GM19372 (cell line): ENCODE data around the gene IPP.
"Not testable (repeated sequence)": the region's sequence is repeated elsewhere in the genome, so short reads cannot be mapped to it uniquely, and the experiment has no call there.

Experiments
- ATAC-seq: cut with Tn5 transposase; IDR thresholded peaks from one replicate; pipeline ENCODE4 v1.9.1; 2021; ENCODE audit warnings: mild to moderate bottlenecking, low read depth, moderate library complexity; ENCODE audit not compliant: unreplicated experiment

Gene IPP

DNA sequence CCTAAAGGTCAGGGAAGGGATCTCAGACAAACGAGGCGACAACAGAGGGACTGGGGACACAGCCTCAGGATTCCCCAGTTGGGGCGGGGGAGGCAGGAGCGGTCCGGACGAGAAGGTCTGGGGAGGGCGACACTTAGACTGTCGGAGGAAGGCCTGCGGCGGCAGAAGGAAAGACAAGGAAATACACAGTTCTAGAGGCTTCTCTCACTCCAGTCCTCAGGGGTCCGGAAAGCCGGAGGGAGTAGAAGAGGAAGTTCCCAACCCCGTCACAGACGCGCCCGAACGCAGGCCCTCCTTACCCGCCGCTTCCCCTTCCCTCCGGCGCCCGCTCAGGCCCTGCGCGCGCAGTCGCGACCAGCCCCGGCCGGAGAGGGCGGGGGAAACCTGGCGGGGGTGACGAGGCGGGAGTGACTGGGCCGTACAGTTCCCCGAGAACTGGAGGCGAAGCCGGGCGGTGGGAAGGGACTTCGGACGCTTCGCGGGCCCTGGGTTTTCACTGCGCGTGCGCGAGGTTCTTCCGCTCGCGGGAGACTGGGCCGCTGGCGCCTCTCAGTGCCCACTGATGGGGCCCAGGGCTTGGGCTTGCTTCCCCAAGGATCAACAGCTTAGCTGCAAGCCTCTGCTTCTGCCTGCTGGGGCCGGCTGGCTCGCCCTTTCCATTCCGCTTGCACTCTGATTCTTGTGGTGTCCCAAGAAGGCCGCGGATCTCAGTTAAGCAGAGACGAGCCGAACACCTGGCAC, at the start of gene IPP:
Gene IPP (minus strand): TSS at position 356 of the 741 bp plus-strand sequence. CDS start 4,242 bp downstream, outside the sequence.
- ATAC-seq: peak; percentile 94

DNA sequence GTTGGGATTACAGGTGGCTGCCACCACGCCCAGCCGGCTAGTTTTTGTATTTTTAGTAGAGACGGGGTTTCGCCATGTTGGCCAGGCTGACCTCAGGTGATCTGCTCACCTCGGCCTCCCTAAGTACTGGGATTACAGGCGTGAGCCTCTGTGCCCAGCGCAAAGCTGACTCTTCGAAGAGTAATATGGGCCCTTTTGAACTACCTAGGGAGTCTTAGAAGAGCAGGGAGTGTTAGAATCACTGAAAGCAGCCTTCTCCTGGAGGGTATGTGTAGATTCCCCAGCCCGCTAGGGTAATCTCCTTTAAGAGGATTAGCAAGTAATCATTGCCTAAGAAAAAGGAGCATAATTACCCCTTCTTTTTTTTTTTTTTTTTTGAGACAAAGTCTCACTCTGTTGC, 46.5 kb upstream of the IPP start:
- ATAC-seq: no peak

GRCh38 chr1:45796381-45796780, 45.9 kb upstream of the IPP start:
- no peak for ATAC-seq

GRCh38 chr1:45793942-45794604, 43.6 kb upstream of the IPP start:
- no peak for ATAC-seq

GRCh38 chr1:45792744-45793143, 42.3 kb upstream of the IPP start:
- no peak for ATAC-seq

DNA sequence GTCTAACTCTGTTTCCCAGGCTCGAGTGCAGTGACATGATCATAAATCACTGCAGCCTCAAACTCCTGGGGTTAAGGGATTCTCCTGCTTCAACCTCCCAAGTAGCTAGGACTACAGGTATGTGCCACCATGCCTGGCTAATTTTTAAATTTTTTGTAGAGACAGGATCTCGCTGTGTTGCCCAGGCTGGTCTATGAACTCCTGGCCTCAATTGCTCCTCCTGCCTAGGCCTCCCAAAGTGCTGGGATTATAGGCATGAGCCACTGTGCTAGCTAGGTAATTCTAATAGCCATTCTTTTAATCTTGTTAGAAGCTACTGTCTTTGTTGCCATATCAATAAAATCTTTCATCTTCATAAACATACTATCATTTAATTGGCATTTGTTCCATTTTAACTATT, 39.1 kb upstream of the IPP start:
- ATAC-seq: no peak

DNA sequence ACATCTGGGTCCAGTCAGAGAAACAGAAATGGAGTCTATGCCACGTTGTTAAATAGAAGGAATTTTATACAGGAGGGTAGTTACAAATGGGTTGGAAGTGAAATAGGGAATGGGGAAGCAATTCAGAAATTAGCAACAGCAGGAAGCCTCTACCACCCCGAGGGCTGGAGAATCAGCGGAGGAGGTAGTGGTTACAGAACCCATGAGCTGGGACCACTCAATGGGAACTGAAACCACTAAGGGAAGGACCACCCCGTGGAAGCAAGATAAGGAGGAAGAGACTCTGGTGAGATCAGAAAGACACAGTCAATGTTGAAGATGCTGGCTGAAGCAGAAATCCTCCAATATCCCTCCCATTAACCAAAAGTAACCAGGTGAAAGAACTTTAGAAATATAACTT, 37.5 kb upstream of the IPP start:
- no peak for ATAC-seq

DNA sequence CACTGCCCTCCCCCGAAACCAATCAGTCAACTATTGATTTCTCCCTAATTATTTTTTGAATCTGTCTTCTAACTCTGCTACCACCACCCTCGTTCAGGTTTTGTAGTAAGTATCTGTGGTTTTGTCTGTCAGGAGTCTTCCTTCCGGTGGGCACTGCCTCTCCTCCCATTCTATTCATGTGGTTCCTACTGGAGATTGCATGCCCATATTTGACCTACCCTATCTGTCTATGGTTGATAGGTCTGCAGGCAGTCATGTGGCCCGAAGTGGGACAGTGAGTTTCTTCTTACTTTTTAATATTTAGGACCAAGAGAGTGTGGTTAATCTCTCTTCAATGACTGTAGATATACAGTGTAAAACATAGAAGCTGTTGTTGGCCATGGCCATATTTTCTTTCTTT, 35.1 kb upstream of the IPP start:
- ATAC-seq: no peak

DNA sequence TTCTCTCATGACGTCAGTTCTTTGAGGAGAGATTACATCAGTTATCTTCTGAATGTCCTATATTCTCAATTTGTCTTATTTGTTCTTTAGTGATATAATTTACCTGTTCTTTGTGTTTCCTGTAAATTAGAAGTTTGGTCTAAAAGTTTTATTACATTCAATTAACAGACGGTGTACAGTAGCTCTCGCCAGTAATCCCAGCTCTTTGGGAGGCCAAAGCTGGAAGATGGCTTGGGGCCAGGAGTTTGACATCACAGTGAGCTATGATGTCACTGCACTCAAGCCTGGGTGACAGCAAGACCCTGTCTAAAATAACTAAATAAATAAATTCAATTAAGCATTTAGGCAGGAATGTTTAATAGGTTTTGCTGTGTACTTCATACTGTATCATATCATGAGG, 25.3 kb upstream of the IPP start:
- no peak for ATAC-seq

GRCh38 chr1:45772971-45773370, 22.5 kb upstream of the IPP start:
- ATAC-seq: no peak

GRCh38 chr1:45769261-45769932, 18.9 kb upstream of the IPP start:
- no peak for ATAC-seq

DNA sequence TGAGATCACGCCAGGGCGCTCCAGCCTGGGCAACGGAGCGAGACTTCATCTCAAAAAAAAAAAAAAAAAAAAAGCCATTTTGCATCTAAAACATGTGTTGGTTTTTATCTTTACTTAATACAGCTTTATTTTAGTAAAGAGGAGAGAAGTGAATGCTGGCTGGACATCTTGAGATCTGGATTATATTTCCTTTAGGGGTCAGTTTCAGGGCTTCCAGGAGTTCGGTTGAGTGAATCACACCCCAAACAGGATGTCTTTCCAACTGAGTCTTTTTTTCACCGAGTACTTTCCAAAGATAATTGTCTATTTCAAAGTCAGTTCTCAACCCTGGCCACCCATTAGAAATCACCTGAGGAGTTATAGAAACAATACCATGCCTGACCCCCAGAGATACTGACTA, 16.6 kb upstream of the IPP start:
- no peak for ATAC-seq

- no peak for ATAC-seq
Measured at GRCh38 chr1:45765999-45766792, 15.7 kb upstream of the IPP start.

GRCh38 chr1:45762291-45762690, 11.8 kb upstream of the IPP start:
- no peak for ATAC-seq

DNA sequence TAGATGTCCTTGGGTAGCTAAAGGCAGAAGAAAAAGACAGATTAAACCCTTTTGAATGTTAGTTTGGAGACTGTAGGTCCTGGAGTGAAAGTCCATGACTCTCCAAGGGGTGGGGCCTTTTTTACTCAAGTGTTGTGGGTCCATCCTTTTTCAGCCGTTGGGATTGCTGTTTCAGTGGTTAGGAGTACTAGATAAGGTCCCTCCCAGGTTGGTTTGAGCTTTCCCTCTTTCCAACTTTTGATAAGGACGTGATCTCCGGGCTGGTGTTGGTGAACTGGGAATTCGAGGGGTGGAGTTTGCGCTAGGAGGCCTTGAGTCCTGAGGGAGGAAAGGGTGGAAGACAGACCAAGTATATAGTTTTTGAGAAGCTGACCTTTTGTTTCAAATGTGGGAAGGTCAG, 5.2 kb upstream of the IPP start:
- ATAC-seq: no peak

DNA sequence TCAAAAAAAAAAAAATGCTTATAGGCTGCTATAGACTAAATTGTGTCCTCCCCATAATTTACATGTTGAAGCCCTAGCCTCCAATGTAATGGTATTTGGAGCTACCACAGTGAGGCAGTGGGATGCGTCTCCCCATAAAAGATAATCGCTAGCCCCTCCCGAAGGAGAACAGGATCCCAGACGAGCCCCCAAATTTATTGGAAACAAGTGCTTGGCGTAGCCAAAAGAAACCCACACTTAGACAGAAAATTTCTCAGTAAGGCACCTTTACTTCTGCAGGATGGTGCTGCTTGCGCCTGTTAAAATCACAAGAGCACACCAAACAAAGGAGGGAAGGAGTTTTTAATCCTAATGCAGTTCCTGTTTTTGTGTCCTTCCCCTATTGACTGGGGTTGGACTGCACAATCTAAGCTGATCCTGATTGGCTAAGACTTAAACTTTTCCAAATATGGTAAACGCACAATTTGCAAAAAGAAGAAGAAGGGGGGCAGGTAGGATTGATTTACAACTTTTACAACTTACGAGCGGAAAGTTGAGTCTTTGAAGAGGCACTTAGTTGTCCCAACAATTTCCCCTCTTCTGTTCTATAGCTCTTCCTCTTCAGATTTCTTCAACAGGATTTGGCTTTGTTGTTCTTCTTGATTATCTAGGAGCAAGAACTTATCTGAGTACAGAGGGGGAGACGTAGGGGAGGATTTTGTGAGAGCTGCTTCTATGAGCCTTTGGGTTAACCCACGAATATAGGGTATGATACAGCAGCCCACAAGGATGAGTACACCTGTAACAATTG, 3.0 kb upstream of the IPP start:
- ATAC-seq: no peak

DNA sequence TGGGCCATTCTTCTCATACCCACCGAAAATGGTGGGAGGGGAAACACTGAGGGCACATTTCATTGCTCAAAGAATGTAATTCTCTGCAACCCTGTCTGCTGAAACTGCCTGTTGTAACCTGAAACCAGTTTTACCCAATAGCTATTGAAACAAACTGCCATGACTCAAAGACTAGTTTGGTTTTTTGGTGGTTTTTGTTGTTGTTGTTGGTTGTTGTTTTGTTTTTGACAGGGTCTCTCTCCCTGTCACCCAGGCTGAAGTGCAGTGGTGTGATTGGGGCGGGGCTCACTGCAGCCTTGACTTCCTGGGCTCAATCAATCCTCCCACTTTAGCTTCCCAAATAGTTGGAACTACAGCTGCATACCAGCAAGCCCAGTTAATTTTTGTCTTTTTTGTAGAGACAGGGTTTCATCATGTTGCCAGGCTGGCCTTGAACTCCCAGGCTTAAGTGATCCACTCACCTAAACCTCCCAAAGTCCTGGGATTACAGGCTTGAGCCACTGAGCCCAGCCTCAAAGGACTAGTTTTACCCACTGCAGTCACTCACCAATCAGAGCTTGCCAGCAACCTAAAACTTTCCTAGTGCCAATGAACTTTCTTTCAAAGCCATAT, 2.1 kb upstream of the IPP start:
- no peak for ATAC-seq

GRCh38 chr1:45752014-45752413, 1.6 kb upstream of the IPP start:
- no peak for ATAC-seq

- ATAC-seq: not testable (repeated sequence)
Measured at GRCh38 chr1:45751039-45751838, 786 bp upstream of the IPP start.
